CD4-positive, alpha-beta memory T cell (primary cell): ENCODE data around the gene LIMK1. TPM values are rescaled to one million over a fixed set of nuclear protein-coding genes. Genes with fewer than 3 reads are reported as not detected.

Source experiments
- CTCF ChIA-PET: fragments of 350-600 bp; sonication (Branson Sonifier 250); formaldehyde crosslinking; loops from one replicate; lab custom pipeline; 2021; ENCODE audit warnings: inconsistent platforms; ENCODE audit not compliant: partially characterized antibody; lab: Charles Lee
- POLR2A ChIA-PET: fragments of 350-600 bp; sonication (Branson Sonifier 250); formaldehyde crosslinking; loops from one replicate; lab custom pipeline; 2021; ENCODE audit not compliant: partially characterized antibody; lab: Charles Lee
- DNase-seq, 5 donors: peaks; one replicate each; pipeline versions ENCODE4 v3.0.0 to v3.0.0-alpha.2; 2020 to 2022; ENCODE audit warnings: mixed read lengths in 1 of 5
- H3K27ac ChIP-seq: one replicate; pipeline ENCODE4 v1.7.0; 2013; ENCODE audit warnings: low read depth, low read length
- H3K27me3 ChIP-seq: 2 replicates; pipeline ENCODE4 v1.7.0; 2013; ENCODE audit warnings: mild to moderate bottlenecking, low read length, moderate library complexity; ENCODE audit not compliant: insufficient read depth
- H3K36me3 ChIP-seq: 2 replicates; pipeline ENCODE4 v1.7.0; 2013; ENCODE audit warnings: mild to moderate bottlenecking, low read length, moderate library complexity; ENCODE audit not compliant: insufficient read depth
- H3K4me1 ChIP-seq: 2 replicates; pipeline ENCODE4 v1.7.0; 2013; ENCODE audit warnings: mild to moderate bottlenecking, low read length, moderate library complexity; ENCODE audit not compliant: insufficient read depth
- H3K4me3 ChIP-seq, 2 donors: one replicate each; pipeline ENCODE4 v1.7.0; 2013; ENCODE audit warnings: low read length in 2 of 2, mild to moderate bottlenecking in 1 of 2
- H3K9me3 ChIP-seq, 2 donors: one replicate each; pipeline ENCODE4 v1.7.0; 2013; ENCODE audit warnings: low read length in 2 of 2, control low read depth in 1 of 2; ENCODE audit not compliant: control insufficient read depth in 1 of 2
- H3K27ac Mint-ChIP-seq, 7 donors: one replicate each; pipeline ENCODE4 v1.8.0; 2020 to 2021; ENCODE audit warnings: mixed read lengths in 7 of 7, mild to moderate bottlenecking in 6 of 7, inconsistent platforms in 3 of 7, moderate library complexity in 3 of 7
- H3K27me3 Mint-ChIP-seq, 2 donors: one replicate each; pipeline ENCODE4 v1.8.0; 2020 to 2021; ENCODE audit warnings: mixed read lengths in 2 of 2
- H3K36me3 Mint-ChIP-seq, 2 donors: one replicate each; pipeline ENCODE4 v1.8.0; 2020 to 2021; ENCODE audit warnings: mixed read lengths in 2 of 2, inconsistent platforms in 1 of 2, mild to moderate bottlenecking in 1 of 2
- H3K4me1 Mint-ChIP-seq, 4 donors: one replicate each; pipeline ENCODE4 v1.8.0; 2020 to 2021; ENCODE audit warnings: mixed read lengths in 4 of 4, mild to moderate bottlenecking in 1 of 4
- H3K4me3 Mint-ChIP-seq, 8 donors: one replicate each; pipeline ENCODE4 v1.8.0; 2020 to 2021; ENCODE audit warnings: mixed read lengths in 8 of 8, mild to moderate bottlenecking in 7 of 8, moderate library complexity in 6 of 8, inconsistent platforms in 3 of 8
- H3K9me3 Mint-ChIP-seq, 8 donors: one replicate each; pipeline ENCODE4 v1.8.0; 2020 to 2021; ENCODE audit warnings: mixed read lengths in 8 of 8, mild to moderate bottlenecking in 5 of 8, inconsistent platforms in 3 of 8, moderate library complexity in 1 of 8
- intact Hi-C: fragments of 100-400 bp; cut with micrococcal nuclease; formaldehyde crosslinking; loops from one replicate; pipeline ENCODE4 v1.15.1; 2023
- polyA plus RNA-seq, 2 donors: library from polyadenylated mRNA; unstranded; fragments of 300-500 nt; fragmentation: Illumina TruSeq; gene quantifications; one replicate each; pipeline ENCODE4 v1.2.3, GENCODE V29; 2021
- total RNA-seq, 2 experiments: library from RNA; stranded (reverse); gene quantifications; one replicate each; pipeline ENCODE4 v1.2.3, GENCODE V29; 2021

Gene LIMK1
- total and polyA plus RNA-seq, 4 experiments from 2014 or later: 0.42 to 15.1 (median 9.1) TPM

GRCh38 chr7:74057216-74057925 lies 26.2 kb upstream of the LIMK1 start:
- Mint-ChIP-seq H3K27ac (no peak overlapping the region), H3K9me3 (no peaks in the 10 kb centered on the region), H3K4me1 (peaks cover 5 to 6% (median 6%) of the 10 kb centered on the region in 4 donors), H3K27me3 (peaks cover 4 to 12% of the 10 kb centered on the region in 2 donors), H3K4me3 (no peak overlapping the region), H3K36me3 (no peaks in the 10 kb centered on the region)
- Histone ChIP-seq H3K4me1 (peaks cover 7% of the 10 kb centered on the region), H3K27ac (no peak overlapping the region), H3K36me3 (no peaks in the 10 kb centered on the region), H3K4me3 (no peak overlapping the region), H3K27me3 (no peaks in the 10 kb centered on the region), H3K9me3 (no peaks in the 10 kb centered on the region)
- ChIA-PET POLR2A (no interaction called here), CTCF (no interaction called here)
- intact Hi-C loops: no loop called here
- no peak for DNase-seq

DNA sequence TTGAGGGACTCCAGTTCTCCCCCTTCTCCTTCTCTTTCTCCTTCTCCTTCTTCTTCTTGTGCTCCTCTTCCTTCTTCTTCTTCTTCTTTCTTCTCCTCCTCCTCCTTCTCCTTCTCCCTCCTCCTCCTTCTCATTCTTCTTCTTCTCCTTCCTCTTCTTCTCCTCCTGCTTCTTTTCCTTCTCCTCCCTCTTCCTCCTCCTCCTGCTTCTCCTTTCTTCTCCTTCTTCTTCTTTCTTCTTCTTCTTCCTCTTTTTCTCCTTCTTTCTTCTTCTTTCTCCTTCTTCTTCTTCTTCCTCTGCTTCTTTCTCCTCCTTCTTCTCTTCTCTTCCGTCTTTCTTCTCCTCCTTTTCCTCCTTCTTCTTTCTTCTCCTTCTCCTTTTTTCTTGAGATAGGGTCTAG lies 25.6 kb upstream of the LIMK1 start:
- intact Hi-C loops: no loop called here
- Histone ChIP-seq H3K27ac (no peak overlapping the region), H3K36me3 (no peaks in the 10 kb centered on the region), H3K27me3 (no peaks in the 10 kb centered on the region), H3K4me1 (peaks cover 10% of the 10 kb centered on the region), H3K9me3 (no peaks in the 10 kb centered on the region), H3K4me3 (no peak overlapping the region)
- peaks cover 4 to 12% of the 10 kb centered on the region in 2 donors for H3K27me3 Mint-ChIP-seq
- CTCF ChIA-PET: interaction anchor here (1.2 kb wide), 1 partner anchor 343 kb away, joined by 4 read pairs; no protein-coding TSS in a partner anchor
- POLR2A ChIA-PET: no interaction called here
- DNase-seq: no peak
- H3K36me3 Mint-ChIP-seq: no peaks in the 10 kb centered on the region
- H3K9me3 Mint-ChIP-seq: no peaks in the 10 kb centered on the region
- H3K4me1 Mint-ChIP-seq: peaks cover 5 to 7% (median 6%) of the 10 kb centered on the region in 4 donors
- peak overlapping the region in 2 of 7 donors; percentile 55 to 66 for H3K27ac Mint-ChIP-seq
- no peak overlapping the region for H3K4me3 Mint-ChIP-seq

DNA sequence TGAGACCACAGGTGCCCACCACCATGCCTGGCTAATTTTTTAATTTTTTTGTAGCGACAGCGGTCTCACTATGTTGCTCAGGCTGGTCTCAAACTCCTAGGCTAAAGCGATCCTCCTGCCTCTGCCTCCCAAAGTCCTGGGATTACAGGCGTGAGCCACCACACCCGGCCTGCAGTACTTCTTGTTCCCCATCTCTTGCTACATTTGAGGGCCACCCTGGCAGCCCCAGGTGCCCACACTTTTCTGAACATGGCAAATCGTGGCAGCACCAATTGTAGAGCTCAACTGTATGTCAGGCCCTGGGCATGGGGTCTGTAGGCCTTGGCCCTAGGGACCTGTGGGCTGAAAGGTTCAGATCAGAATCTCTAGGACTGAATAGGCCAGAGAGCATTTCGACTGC lies 25.1 kb upstream of the LIMK1 start:
- DNase-seq: no peak

DNA sequence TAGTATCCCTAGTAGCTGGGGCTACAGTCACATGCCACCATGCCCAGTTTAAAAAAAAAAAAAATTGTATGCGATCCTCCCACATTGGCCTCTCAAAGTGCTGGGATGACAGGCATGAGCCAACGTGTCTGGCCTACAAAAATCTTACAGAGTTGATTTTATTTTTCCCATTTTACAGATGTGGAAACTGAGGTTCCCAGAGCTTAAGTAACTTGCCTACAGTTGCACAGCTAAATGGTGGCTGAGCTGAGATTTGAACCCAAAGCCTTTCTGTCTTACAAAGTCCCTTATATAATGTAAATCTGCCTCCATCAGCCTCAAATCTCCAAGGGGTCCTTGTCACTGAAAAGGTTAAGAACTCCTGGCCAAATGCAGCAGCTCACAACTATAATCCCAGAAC lies 24.6 kb upstream of the LIMK1 start:
- H3K27ac Mint-ChIP-seq: peak overlapping the region in 2 of 7 donors; percentile 12 to 57
- peaks cover 10% of the 10 kb centered on the region for H3K4me1 ChIP-seq
- no peaks in the 10 kb centered on the region for H3K36me3 ChIP-seq
- H3K27me3 Mint-ChIP-seq: peaks cover 4 to 11% of the 10 kb centered on the region in 2 donors
- no peak overlapping the region for H3K4me3 Mint-ChIP-seq
- no peaks in the 10 kb centered on the region for H3K9me3 ChIP-seq
- H3K9me3 Mint-ChIP-seq: no peaks in the 10 kb centered on the region
- H3K27me3 ChIP-seq: no peaks in the 10 kb centered on the region
- H3K27ac ChIP-seq: no peak overlapping the region
- CTCF ChIA-PET: interaction anchor here (1.2 kb wide), 1 partner anchor 342 kb away, joined by 4 read pairs; no protein-coding TSS in a partner anchor
- H3K4me3 ChIP-seq: no peak overlapping the region
- no peak for DNase-seq
- intact Hi-C loops: no loop called here
- no peaks in the 10 kb centered on the region for H3K36me3 Mint-ChIP-seq
- POLR2A ChIA-PET: no interaction called here
- H3K4me1 Mint-ChIP-seq: peaks cover 5 to 7% (median 6%) of the 10 kb centered on the region in 4 donors

More for the DNA sequence above, 25.1 kb upstream of the LIMK1 start:
- ChIA-PET CTCF (interaction anchor here (1.2 kb wide), 1 partner anchor 343 kb away, joined by 4 read pairs; no protein-coding TSS in a partner anchor), POLR2A (no interaction called here)
- no peaks in the 10 kb centered on the region for H3K9me3 ChIP-seq
- H3K27me3 ChIP-seq: no peaks in the 10 kb centered on the region
- Mint-ChIP-seq H3K36me3 (no peaks in the 10 kb centered on the region), H3K9me3 (no peaks in the 10 kb centered on the region), H3K4me1 (peaks cover 5 to 7% (median 6%) of the 10 kb centered on the region in 4 donors), H3K27me3 (peaks cover 4 to 12% of the 10 kb centered on the region in 2 donors), H3K27ac (peak overlapping the region in 1 of 7 donors; percentile 66), H3K4me3 (no peak overlapping the region)
- H3K27ac ChIP-seq: no peak overlapping the region
- H3K4me3 ChIP-seq: no peak overlapping the region
- intact Hi-C loops: no loop called here
- peaks cover 10% of the 10 kb centered on the region for H3K4me1 ChIP-seq
- no peaks in the 10 kb centered on the region for H3K36me3 ChIP-seq

DNA sequence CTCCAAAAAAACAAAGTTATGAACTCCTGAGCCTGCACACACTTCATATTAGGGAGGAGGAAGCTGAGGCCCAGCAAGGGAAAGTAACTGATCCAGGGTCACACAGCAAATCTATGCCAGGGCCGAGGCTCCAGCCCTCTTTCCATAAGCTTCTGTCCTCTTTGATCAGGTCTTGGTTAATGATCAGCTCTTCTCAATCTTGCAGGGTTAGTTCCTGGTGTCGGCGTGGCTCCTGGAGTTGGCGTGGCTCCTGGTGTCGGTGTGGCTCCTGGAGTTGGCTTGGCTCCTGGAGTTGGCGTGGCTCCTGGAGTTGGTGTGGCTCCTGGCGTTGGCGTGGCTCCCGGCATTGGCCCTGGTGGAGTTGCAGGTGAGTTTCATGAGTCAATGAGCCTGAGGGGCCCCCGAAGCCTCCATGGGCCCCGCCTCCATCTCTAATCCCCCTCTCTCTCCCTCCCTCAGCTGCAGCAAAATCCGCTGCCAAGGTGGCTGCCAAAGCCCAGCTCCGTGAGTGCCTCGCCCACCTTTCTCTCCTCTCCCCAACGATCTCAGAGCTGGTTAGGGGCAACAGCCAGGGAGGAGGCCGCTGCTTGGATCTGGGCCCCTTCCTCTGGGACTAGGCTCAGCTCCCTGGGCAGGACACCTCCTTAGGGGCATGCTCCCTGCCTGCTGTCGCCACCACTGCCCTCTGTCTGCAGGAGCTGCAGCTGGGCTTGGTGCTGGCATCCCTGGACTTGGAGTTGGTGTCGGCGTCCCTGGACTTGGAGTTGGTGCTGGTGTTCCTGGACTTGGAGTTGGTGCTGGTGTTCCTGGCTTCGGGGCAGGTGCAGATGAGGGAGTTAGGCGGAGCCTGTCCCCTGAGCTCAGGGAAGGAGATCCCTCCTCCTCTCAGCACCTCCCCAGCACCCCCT lies 23.7 kb upstream of the LIMK1 start:
- no peak overlapping the region for H3K4me3 Mint-ChIP-seq
- Histone ChIP-seq H3K27me3 (no peaks in the 10 kb centered on the region), H3K4me3 (no peak overlapping the region), H3K36me3 (no peaks in the 10 kb centered on the region), H3K4me1 (peaks cover 10% of the 10 kb centered on the region), H3K27ac (no peak overlapping the region), H3K9me3 (no peaks in the 10 kb centered on the region)
- POLR2A ChIA-PET: no interaction called here
- CTCF ChIA-PET: interaction anchor here (1.2 to 1.3 kb wide), 2 partner anchors 33 to 341 kb away, joined by 3 read pairs; no protein-coding TSS in a partner anchor
- H3K36me3 Mint-ChIP-seq: no peaks in the 10 kb centered on the region
- peak overlapping the region in 2 of 7 donors; percentile 32 to 65 for H3K27ac Mint-ChIP-seq
- peaks cover 4 to 11% of the 10 kb centered on the region in 2 donors for H3K27me3 Mint-ChIP-seq
- DNase-seq: no peak
- intact Hi-C loops: no loop called here
- H3K9me3 Mint-ChIP-seq: no peaks in the 10 kb centered on the region
- peaks cover 5 to 7% (median 6%) of the 10 kb centered on the region in 4 donors for H3K4me1 Mint-ChIP-seq

- H3K4me3 ChIP-seq: no peak overlapping the region
- peaks cover 5 to 7% (median 6%) of the 10 kb centered on the region in 4 donors for H3K4me1 Mint-ChIP-seq
- peak overlapping the region; percentile 92 to 99 (median 97) for H3K27ac Mint-ChIP-seq
- no peaks in the 10 kb centered on the region for H3K36me3 Mint-ChIP-seq
- intact Hi-C loops: no loop called here
- CTCF ChIA-PET: no interaction called here
- no peaks in the 10 kb centered on the region for H3K9me3 Mint-ChIP-seq
- peaks cover 4 to 11% of the 10 kb centered on the region in 2 donors for H3K27me3 Mint-ChIP-seq
- peak overlapping the region; percentile 46 to 78 (median 60) for H3K4me3 Mint-ChIP-seq
- H3K4me1 ChIP-seq: peaks cover 10% of the 10 kb centered on the region
- H3K27ac ChIP-seq: peak overlapping the region; percentile 46
- POLR2A ChIA-PET: no interaction called here
- H3K27me3 ChIP-seq: no peaks in the 10 kb centered on the region
- no peaks in the 10 kb centered on the region for H3K9me3 ChIP-seq
- peak; percentile 76 to 85 (median 83) for DNase-seq
- no peaks in the 10 kb centered on the region for H3K36me3 ChIP-seq
Measured at GRCh38 chr7:74061840-74062539, 21.6 kb upstream of the LIMK1 start.
